Thyroid gland (tissue), 4 donors: Measurements from ENCODE around the gene CPS1. TPM values are rescaled to one million over a fixed set of nuclear protein-coding genes. Genes with fewer than 3 reads are reported as not detected.

Experiments used
- DNase-seq, 2 donors: peaks; one replicate each; pipeline ENCODE4 v3.0.0-alpha.2; 2019
- H3K27ac ChIP-seq, 3 donors: fragments of 200-600 bp; sonication (generic); 1 replicate in 2 of 3; 2 replicates in 1 of 3; pipeline ENCODE4 v1.5.1; 2016 to 2019; ENCODE audit warnings: mild to moderate bottlenecking in 1 of 3, moderate library complexity in 1 of 3
- H3K27me3 ChIP-seq: fragments of 200-600 bp; sonication (generic); one replicate; pipeline ENCODE4 v1.5.1; 2019
- H3K36me3 ChIP-seq, 2 donors: fragments of 200-600 bp; sonication (generic); one replicate each; pipeline ENCODE4 v1.5.1; 2016 to 2019
- H3K4me1 ChIP-seq, 2 donors: fragments of 200-600 bp; sonication (generic); one replicate each; pipeline ENCODE4 v1.5.1; 2017 to 2019
- H3K4me3 ChIP-seq, 3 donors: fragments of 200-600 bp; sonication (generic); replicated peaks in 1 of 3; 1 replicate in 2 of 3; 2 replicates in 1 of 3; pipeline ENCODE4 v1.5.1; 2016; ENCODE audit warnings: mild to moderate bottlenecking in 1 of 3
- H3K9me3 ChIP-seq: fragments of 200-600 bp; sonication (generic); one replicate; pipeline ENCODE4 v1.5.1; 2017
- CTCF ChIP-seq, 6 experiments: fragments of 200-600 bp in 3 of 6; fragments of 450-650 bp in 3 of 6; sonication (generic) in 3 of 6; IDR thresholded peaks; one replicate each; pipeline ENCODE4 v1.5.1; 2016 to 2019; ENCODE audit warnings: antibody characterized with exemption in 6 of 6, mild to moderate bottlenecking in 2 of 6, inconsistent platforms in 1 of 6, moderate library complexity in 1 of 6
- POLR2A ChIP-seq, 2 donors: fragments of 450-650 bp; IDR thresholded peaks; one replicate each; pipeline ENCODE4 v1.6.1; 2017; ENCODE audit warnings: antibody characterized with exemption in 2 of 2, mild to moderate bottlenecking in 2 of 2, moderate library complexity in 1 of 2
- WGBS, 2 donors: methylation state at CpG; one replicate each; pipeline ENCODE4 v1.1.5; 2017; 5-methylcytosine and 5-hydroxymethylcytosine counted together
- intact Hi-C: fragments of 100-400 bp; cut with DNase I; formaldehyde crosslinking; loops from one replicate; pipeline ENCODE4 v1.15.1; 2023
- total RNA-seq, 4 donors: library from RNA; depleted of rRNA; stranded (reverse); fragments of >200 nt; gene quantifications; one replicate each; pipeline ENCODE4 v1.2.3, GENCODE V29; 2016

Gene CPS1
- total RNA-seq, 4 donors from 2014 or later = 3.9 to 14.9 (median 10.1) TPM

GRCh38 chr2:210544831-210545230 is 11.6 kb upstream of the CPS1 start:
- 51 to 57% methylated on average over 4 of the region's 4 CpGs for WGBS, 2 donors
- intact Hi-C loops = no loop called here
- no peaks in the 10 kb centered on the region for H3K27me3 ChIP-seq
- H3K4me1 ChIP-seq = no peaks in the 10 kb centered on the region
- no peaks in the 10 kb centered on the region for H3K36me3 ChIP-seq
- no peaks in the 10 kb centered on the region for H3K9me3 ChIP-seq
- H3K4me3 ChIP-seq = no peak overlapping the region
- no peak for TF ChIP-seq POLR2A (IDR thresholded peaks at IDR 0.05)
- DNase-seq = no peak
- no peak overlapping the region for H3K27ac ChIP-seq

GRCh38 chr2:210546424-210547208 is 9.8 kb upstream of the CPS1 start:
- H3K27ac ChIP-seq = no peak overlapping the region
- WGBS, 2 donors = 68 to 76% methylated on average over 5 of the region's 5 CpGs
- peak; percentile 5 to 9 for DNase-seq
- no peak overlapping the region for H3K4me3 ChIP-seq
- no peaks in the 10 kb centered on the region for H3K27me3 ChIP-seq
- no peaks in the 10 kb centered on the region for H3K4me1 ChIP-seq
- H3K9me3 ChIP-seq = no peaks in the 10 kb centered on the region
- intact Hi-C loops = no loop called here
- no peak for TF ChIP-seq CTCF (IDR thresholded peaks at IDR 0.05)
- no peak for TF ChIP-seq POLR2A (IDR thresholded peaks at IDR 0.05)
- no peaks in the 10 kb centered on the region for H3K36me3 ChIP-seq

- WGBS, 2 donors = 67 to 88% methylated on average over 2 of the region's 2 CpGs
- intact Hi-C loops = no loop called here
- H3K36me3 ChIP-seq = no peaks in the 10 kb centered on the region
These were observed 8.4 kb upstream of the CPS1 start for GRCh38 chr2:210548031-210548430.

GRCh38 chr2:210548878-210549384 is 7.5 kb upstream of the CPS1 start:
- WGBS, 2 donors = 80 to 81% methylated on average over 8 of the region's 8 CpGs
- no peak for DNase-seq

More at GRCh38 chr2:210548031-210548430, 8.4 kb upstream of the CPS1 start:
- H3K4me3 ChIP-seq = no peak overlapping the region
- H3K9me3 ChIP-seq = no peaks in the 10 kb centered on the region
- no peaks in the 10 kb centered on the region for H3K27me3 ChIP-seq
- DNase-seq = no peak
- TF ChIP-seq POLR2A (IDR thresholded peaks at IDR 0.05) (no peak), CTCF (IDR thresholded peaks at IDR 0.05) (no peak)
- no peak overlapping the region for H3K27ac ChIP-seq
- no peaks in the 10 kb centered on the region for H3K4me1 ChIP-seq

GRCh38 chr2:210551001-210551400 is 5.4 kb upstream of the CPS1 start:
- Histone ChIP-seq H3K4me1 (no peaks in the 10 kb centered on the region), H3K27ac (no peak overlapping the region), H3K27me3 (no peaks in the 10 kb centered on the region), H3K36me3 (no peaks in the 10 kb centered on the region), H3K4me3 (no peak overlapping the region), H3K9me3 (no peaks in the 10 kb centered on the region)
- TF ChIP-seq CTCF (IDR thresholded peaks at IDR 0.05) (no peak), POLR2A (IDR thresholded peaks at IDR 0.05) (no peak)
- 73 to 77% methylated on average over 2 of the region's 2 CpGs for WGBS, 2 donors
- intact Hi-C loops = no loop called here
- DNase-seq = no peak

More at GRCh38 chr2:210548878-210549384, 7.5 kb upstream of the CPS1 start:
- Histone ChIP-seq H3K27ac (no peak overlapping the region), H3K4me3 (no peak overlapping the region), H3K4me1 (no peaks in the 10 kb centered on the region), H3K27me3 (no peaks in the 10 kb centered on the region), H3K36me3 (no peaks in the 10 kb centered on the region), H3K9me3 (no peaks in the 10 kb centered on the region)
- intact Hi-C loops = no loop called here
- TF ChIP-seq POLR2A (IDR thresholded peaks at IDR 0.05) = no peak

- DNase-seq = no peak
- no peak overlapping the region for H3K4me3 ChIP-seq
- no peak overlapping the region for H3K27ac ChIP-seq
- WGBS, 2 donors = 68 to 85% methylated on average over 1 of the region's 1 CpG
- no peaks in the 10 kb centered on the region for H3K9me3 ChIP-seq
- intact Hi-C loops = no loop called here
- no peaks in the 10 kb centered on the region for H3K36me3 ChIP-seq
- no peaks in the 10 kb centered on the region for H3K4me1 ChIP-seq
- no peaks in the 10 kb centered on the region for H3K27me3 ChIP-seq
- TF ChIP-seq CTCF (IDR thresholded peaks at IDR 0.05) (no peak), POLR2A (IDR thresholded peaks at IDR 0.05) (no peak)
These were observed 3.0 kb upstream of the CPS1 start for GRCh38 chr2:210553373-210553772.
